HG03565 (cell line): ENCODE results near the gene PRR15.

Experiments
- ATAC-seq: cut with Tn5 transposase; IDR thresholded peaks from one replicate; pipeline ENCODE4 v1.9.1; 2021; ENCODE audit warnings: mild to moderate bottlenecking, moderate library complexity; ENCODE audit not compliant: unreplicated experiment

Gene PRR15

GRCh38 chr7:29567174-29567573, 3.5 kb downstream of the PRR15 start:
- ATAC-seq = no peak

DNA sequence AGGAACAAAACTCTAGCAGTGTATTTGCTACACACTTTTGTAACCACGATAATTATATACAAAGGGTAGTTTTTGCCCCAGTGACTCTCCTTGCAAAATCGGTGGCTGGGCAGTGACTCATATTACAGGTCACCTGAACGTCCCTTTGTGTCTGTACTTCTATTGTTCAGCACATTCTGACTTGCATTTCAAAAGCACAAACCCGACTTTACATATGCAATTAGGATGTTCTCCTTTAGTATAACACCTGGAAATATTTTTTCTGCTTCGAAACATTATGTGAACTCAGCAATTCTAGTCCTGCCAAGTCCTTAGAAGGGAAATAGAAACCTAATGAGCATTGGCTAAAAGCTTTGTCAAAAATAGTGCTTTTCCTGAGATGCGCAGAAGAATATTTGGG, 6.0 kb downstream of the PRR15 start:
- ATAC-seq = no peak

DNA sequence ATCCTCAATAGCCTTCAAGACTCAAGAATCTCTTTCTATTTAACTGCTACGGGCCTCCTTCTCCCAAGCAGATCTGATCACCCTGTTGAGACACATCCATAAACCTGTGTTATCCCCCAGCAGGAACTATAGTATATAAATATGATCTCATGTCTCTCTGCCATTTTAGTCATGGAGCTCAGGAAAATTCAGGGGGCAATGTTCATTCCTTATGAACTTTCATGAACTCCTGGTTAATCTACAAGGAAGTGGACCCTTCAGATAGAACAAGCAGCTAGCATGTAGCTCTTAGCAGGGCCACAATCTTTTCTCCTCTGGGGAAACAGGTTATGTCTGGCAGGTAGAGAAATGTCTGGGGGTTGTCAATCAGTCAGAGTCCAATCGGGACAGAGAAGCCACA, 8.9 kb downstream of the PRR15 start:
- ATAC-seq = no peak

DNA sequence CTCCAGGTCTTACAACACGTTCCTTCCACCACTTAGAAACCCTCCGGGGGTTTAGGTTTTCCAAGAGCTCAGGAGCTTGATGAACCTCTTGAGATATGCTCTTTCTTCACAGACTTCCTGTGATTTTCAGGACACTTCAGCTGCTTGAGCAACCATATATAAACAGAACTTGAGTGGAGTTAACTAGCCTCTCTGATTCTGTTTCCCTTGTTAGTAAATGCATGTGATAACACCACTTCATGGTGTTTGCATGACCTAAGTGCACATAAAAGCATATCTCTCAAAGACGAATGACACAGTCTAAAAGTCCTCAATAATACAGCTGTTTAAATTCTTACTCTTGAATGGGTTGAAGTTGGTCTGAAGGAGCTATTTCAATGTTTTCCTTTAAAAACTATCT, 9.9 kb downstream of the PRR15 start:
- no peak for ATAC-seq

- ATAC-seq = no peak
Observed at GRCh38 chr7:29574659-29575058, 11.0 kb downstream of the PRR15 start.

DNA sequence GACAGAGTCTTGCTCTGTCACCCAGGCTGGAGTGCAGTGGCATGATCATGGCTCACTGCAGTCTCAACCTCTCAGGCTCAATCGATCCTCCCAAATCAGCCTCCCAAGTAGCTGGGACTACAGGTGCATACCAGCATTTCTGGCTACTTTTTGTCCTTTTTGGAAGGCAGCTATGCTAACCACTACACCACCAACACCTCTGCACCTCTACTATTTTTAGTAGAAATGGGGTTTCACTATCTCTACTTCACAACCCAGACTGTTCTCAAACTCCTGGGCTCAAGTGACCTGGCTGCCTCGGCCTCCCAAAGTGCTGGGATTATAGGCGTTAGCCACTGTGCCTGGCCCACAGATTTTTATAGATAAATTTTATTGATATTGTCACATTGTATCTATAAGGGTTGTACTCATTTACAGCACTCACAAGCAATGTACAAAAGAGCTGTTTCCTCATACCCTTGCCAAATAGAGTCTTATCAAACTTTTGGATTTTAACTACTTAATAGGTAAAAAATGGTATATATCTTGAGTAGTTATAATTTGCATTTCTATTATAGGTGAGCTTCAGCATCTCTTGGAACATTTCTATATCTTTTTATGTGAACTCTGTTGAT, 23.7 kb downstream of the PRR15 start:
- no peak for ATAC-seq

GRCh38 chr7:29588212-29588611, 24.6 kb downstream of the PRR15 start:
- no peak for ATAC-seq

DNA sequence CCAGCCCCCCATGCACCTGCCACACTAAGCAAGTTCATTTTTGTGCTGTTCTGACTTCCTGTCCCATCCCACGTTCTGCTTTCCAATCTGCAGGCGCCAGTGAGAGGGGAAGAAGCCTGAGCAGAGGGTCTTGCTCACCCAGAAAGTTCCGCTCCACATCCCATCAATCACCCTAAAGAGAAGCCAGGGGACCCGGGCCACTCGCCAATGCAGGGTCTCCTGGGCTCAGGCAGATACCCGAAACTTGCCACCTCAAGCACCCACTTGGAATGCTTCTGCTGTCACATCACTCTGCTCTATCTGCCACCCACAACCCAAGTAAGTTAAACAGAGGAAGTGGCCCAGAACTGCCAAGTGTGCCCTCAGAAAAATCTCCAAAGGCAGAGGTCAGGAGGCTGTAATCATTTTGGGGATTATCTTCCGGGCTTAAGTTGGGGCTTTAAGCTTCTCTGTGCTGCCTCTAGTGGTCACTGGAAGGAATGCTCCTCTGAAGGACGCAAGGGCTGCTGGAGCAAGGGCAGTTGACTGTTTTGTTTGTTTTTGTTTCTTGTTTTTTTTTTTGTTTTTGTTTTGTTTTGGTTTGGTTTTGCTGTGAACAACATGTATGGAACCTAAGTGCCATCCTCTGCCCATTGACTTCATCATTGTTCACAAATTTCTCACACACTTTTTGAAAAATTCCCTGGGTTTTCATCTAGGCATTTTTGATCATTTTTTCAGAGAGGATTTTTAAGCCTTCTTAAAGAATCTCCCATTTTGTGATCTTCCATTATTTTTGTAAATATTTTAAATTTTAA, 25.5 kb downstream of the PRR15 start:
- peak; percentile 81 for ATAC-seq

- ATAC-seq = no peak
Observed at GRCh38 chr7:29592866-29593265, 29.2 kb downstream of the PRR15 start.

- ATAC-seq = no peak
Observed at GRCh38 chr7:29593459-29593858, 29.8 kb downstream of the PRR15 start.

DNA sequence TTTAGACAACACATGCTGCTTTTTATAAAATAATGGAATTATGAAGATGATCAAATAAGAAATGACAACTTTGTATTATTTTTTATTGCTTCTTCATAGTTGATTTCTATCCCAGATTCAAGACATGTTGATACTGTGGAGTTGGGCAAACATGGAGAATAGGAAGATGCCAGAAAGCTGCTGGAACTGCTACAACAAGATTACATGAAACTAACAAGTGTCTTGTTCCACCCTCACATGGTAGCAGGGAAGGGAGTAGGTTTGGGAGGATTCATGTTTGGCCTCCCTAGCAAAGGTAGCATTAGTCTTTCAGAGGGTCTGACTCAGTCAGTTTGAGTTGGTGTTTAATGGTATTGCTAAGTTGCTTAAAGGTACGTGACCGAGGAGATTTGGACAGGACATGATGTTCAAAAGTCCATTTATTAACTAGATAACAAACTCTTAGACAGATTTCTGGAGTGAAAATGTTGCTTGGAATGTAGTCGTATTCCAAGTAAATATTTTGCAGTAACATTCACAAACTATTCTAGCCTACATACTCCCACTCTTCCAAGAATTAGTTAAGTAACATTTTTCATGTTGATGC, 33.1 kb downstream of the PRR15 start:
- no peak for ATAC-seq

DNA sequence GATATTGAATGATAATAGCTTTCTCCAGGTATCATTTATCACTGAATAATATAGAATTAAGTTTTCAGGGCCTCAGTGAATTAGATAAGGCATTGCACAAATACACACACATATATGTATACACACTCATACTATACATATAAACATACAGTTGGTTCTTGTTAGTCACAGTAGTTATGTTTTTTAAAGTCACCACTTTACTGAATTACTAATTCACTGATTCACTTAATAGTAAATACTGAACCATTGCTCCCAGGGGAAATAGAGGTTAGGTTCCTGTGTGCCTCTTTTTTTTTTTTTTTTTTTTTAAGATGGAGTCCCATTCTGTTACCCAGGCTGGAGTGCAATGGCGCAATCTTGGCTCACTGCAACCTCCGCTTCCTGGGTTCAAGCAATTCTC, 33.6 kb downstream of the PRR15 start:
- no peak for ATAC-seq

DNA sequence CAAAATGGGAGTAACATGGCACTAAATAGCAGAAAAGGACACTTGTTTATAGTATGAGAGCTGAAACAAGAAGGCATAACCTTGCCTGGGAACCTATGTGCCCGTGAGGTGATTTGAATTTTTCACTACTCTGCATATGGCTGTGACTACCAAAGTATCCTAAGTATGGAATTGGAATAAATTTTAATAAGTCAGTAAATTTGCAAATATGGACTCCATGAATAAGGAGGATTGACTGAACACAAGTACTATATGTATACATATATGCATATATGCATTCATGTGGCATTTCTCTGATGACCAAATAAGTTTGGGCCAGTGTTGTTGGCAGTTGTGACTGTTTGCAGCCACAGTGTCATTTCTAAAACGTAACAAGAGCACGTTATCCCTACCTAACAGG, 34.5 kb downstream of the PRR15 start:
- ATAC-seq = no peak

GRCh38 chr7:29598613-29599012, 35.0 kb downstream of the PRR15 start:
- ATAC-seq = no peak

DNA sequence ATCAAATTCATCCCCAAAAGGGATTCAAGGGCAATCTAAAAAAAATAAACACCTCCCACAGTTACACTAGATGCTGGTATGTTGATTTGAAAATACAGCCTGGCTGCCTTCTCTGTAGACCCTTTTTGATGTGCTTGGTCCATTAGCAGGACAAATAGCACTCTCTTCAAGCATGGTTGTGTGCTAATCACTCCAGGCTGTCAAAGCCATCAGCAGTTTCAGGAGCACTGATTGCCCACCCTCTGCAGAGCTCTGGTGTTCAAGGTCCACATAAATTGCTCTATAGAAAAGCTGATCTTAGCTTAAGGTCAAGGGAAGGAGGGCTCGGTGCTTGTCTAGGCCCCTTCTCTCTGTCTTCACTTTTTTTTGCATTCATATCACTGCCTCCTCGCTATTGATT, 35.4 kb downstream of the PRR15 start:
- no peak for ATAC-seq

DNA sequence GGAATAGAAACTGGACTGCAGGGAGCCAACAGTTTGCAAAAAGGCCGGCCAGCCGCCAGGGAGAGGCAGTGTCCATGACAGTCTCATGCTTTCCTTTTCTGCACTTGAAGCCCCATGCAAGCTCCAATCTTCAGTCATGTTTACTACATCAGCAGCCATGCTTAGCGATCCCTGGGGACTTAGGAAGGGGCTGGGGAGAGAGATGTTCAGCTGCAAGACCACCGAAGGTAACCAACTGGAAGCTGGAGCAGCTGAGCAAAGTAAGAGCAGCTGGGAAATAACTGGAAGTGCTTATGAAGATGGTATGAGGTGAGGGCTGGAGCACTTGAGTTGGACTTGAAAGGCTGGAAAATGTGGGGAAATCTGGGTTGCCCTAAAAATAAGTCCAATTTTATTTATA, 37.0 kb downstream of the PRR15 start:
- ATAC-seq = no peak

DNA sequence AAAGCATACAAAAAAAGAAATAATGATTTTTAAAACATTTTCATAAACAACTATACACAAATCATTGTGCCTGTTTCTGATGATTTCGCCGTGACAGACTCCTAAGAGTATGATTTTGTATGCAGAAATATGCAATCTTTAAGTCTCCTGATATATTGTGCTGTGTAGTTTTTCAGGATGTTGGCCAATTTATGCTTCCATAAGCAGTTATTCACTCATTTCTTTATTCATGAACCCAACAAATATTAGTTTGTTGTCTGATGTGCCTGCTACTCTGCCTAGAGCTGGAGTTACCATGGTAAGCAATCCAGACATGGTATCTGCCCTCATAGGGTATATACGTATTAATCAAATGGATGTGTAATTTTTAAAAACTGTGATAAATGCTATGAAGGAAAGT, 40.4 kb downstream of the PRR15 start:
- no peak for ATAC-seq

DNA sequence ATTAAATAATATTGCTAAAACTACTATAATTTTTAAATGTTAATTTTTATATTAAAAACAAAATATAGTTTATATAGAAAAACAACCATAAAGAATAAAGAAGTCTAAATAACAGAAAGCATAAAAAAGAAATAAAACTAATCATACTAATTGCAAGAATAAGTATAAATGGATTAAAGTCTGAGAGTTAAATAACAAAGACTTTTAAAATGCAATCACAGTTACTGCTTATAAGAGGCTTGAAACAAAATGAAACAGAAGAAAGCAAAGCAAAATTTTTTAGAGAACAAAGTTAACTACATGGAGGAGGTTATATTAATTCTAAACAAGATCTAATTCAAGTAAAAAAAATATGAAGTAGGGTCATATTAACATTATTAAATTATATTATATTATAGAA, 41.1 kb downstream of the PRR15 start:
- no peak for ATAC-seq

DNA sequence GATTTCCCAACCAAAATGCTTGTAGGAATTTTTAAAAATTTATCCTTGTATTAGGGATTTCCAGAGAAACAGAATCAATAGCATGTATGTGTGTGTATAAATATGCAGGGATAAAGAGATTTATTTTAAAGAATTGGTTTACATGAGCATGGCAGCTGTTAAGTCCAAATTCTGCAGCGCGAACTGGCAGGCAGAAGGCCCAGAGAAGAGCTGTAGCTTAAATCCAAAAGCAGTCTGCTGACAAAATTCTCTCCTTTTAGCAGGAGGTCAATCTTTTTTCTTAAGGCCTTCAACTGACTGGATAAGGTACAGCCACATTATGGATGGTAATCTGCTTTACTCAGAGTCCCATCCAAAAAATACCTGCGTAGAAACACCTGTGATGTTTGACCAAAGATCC, 42.0 kb downstream of the PRR15 start:
- no peak for ATAC-seq

DNA sequence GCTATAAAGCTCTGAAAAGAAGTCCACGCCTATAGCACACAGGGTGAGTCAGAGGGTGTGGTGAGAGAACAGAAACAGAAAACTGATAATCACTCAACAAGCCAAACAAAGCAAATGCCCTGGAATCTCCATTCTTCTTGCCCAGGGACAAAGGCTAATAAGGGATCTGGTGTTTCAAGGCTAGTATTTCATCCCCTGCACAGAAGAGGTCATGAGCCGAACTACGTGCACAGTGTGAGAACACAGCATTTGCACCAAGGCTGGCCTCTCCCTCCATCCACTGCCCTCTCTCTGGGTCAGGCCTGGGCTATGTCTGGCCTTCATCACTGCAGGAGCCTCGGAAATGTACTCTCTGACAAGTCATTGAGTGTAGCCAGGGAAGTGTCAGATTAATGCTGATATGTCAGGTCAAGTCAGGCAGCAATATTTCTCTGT, 42.7 kb downstream of the PRR15 start:
- no peak for ATAC-seq

- ATAC-seq = no peak
Observed at GRCh38 chr7:29606830-29607229, 43.2 kb downstream of the PRR15 start.

- ATAC-seq = no peak
Observed at GRCh38 chr7:29607259-29607658, 43.6 kb downstream of the PRR15 start.
